IPS DF 6.9 (cell line): ENCODE data around the gene MSMB.

Experiments used
- DNase-seq: peaks from one replicate; pipeline ENCODE4 v3.0.0-alpha.2; 2013; ENCODE audit warnings: low read depth, low spot score
- H3K27ac ChIP-seq: one replicate; pipeline ENCODE4 v1.5.1; 2013; ENCODE audit warnings: low read length, control low read depth
- H3K27me3 ChIP-seq: 2 replicates; pipeline ENCODE4 v1.6.1; 2013; ENCODE audit warnings: mild to moderate bottlenecking, low read length; ENCODE audit not compliant: control insufficient read depth, insufficient read depth
- H3K36me3 ChIP-seq: 2 replicates; pipeline ENCODE4 v1.6.1; 2013; ENCODE audit warnings: low read length; ENCODE audit not compliant: control insufficient read depth, insufficient read depth
- H3K4me1 ChIP-seq: 2 replicates; pipeline ENCODE4 v1.6.1; 2013; ENCODE audit warnings: low read length; ENCODE audit not compliant: control insufficient read depth, insufficient read depth
- H3K4me3 ChIP-seq: 2 replicates; pipeline ENCODE4 v1.5.1; 2013; ENCODE audit warnings: mild to moderate bottlenecking, low read length
- H3K9me3 ChIP-seq: 2 replicates; pipeline ENCODE4 v1.6.1; 2013; ENCODE audit warnings: low read length, inconsistent platforms; ENCODE audit not compliant: control insufficient read depth, insufficient read depth
- WGBS: extraction: QIAGEN DNeasy Blood & Tissue Kit; methylation state at CpG from one replicate; pipeline ENCODE4 v1.1.7; 2013; ENCODE audit warnings: mixed read lengths, missing lambda C conversion rate; ENCODE audit not compliant: insufficient read length, insufficient coverage; 5-methylcytosine and 5-hydroxymethylcytosine counted together

The MSMB gene

GRCh38 chr10:46019569-46020343 lies 26.3 kb downstream of the MSMB start:
- Histone ChIP-seq H3K27me3 (no peaks in the 10 kb centered on the region), H3K4me3 (no peak overlapping the region), H3K9me3 (no peaks in the 10 kb centered on the region), H3K4me1 (no peaks in the 10 kb centered on the region), H3K36me3 (peaks cover 5% of the 10 kb centered on the region; the same call in 1 of the 2 replicates), H3K27ac (no peak overlapping the region)
- no CpG with 5 or more reads among the region's 7 CpGs for WGBS
- DNase-seq: no peak

GRCh38 chr10:46019177-46019528 lies 26.9 kb downstream of the MSMB start:
- no peaks in the 10 kb centered on the region for H3K9me3 ChIP-seq
- no peak overlapping the region for H3K4me3 ChIP-seq
- no peaks in the 10 kb centered on the region for H3K27me3 ChIP-seq
- DNase-seq: no peak
- H3K27ac ChIP-seq: no peak overlapping the region
- no CpG with 5 or more reads among the region's 3 CpGs for WGBS
- no peaks in the 10 kb centered on the region for H3K4me1 ChIP-seq
- peaks cover 7% of the 10 kb centered on the region; the same call in 1 of the 2 replicates for H3K36me3 ChIP-seq

GRCh38 chr10:46018453-46019176 lies 27.5 kb downstream of the MSMB start:
- Histone ChIP-seq H3K36me3 (peaks cover 7% of the 10 kb centered on the region; the same call in 1 of the 2 replicates), H3K4me1 (no peaks in the 10 kb centered on the region), H3K4me3 (no peak overlapping the region), H3K27me3 (no peaks in the 10 kb centered on the region), H3K9me3 (no peaks in the 10 kb centered on the region), H3K27ac (no peak overlapping the region)
- no CpG with 5 or more reads among the region's 2 CpGs for WGBS
- DNase-seq: no peak

- Histone ChIP-seq H3K4me1 (no peaks in the 10 kb centered on the region), H3K27me3 (no peaks in the 10 kb centered on the region), H3K9me3 (no peaks in the 10 kb centered on the region), H3K27ac (no peak overlapping the region), H3K36me3 (peaks cover 9% of the 10 kb centered on the region; the same call in 1 of the 2 replicates), H3K4me3 (no peak overlapping the region)
- DNase-seq: no peak
- WGBS: no CpG with 5 or more reads among the region's 2 CpGs
Measured at GRCh38 chr10:46017733-46018132, 28.3 kb downstream of the MSMB start.

- Histone ChIP-seq H3K9me3 (no peaks in the 10 kb centered on the region), H3K27ac (no peak overlapping the region), H3K4me3 (no peak overlapping the region), H3K4me1 (no peaks in the 10 kb centered on the region), H3K36me3 (peaks cover 10% of the 10 kb centered on the region; the same call in 1 of the 2 replicates), H3K27me3 (no peaks in the 10 kb centered on the region)
- WGBS: no CpG with 5 or more reads among the region's 1 CpG
- DNase-seq: no peak
Measured at GRCh38 chr10:46016811-46017210, 29.3 kb downstream of the MSMB start.

GRCh38 chr10:46016190-46016589 lies 29.9 kb downstream of the MSMB start:
- Histone ChIP-seq H3K4me1 (no peaks in the 10 kb centered on the region), H3K4me3 (no peak overlapping the region), H3K9me3 (no peaks in the 10 kb centered on the region), H3K36me3 (peaks cover 10% of the 10 kb centered on the region; the same call in 1 of the 2 replicates), H3K27ac (no peak overlapping the region), H3K27me3 (no peaks in the 10 kb centered on the region)
- no CpG with 5 or more reads among the region's 5 CpGs for WGBS
- no peak for DNase-seq

- no CpG with 5 or more reads among the region's 5 CpGs for WGBS
- Histone ChIP-seq H3K4me3 (no peak overlapping the region), H3K9me3 (no peaks in the 10 kb centered on the region), H3K27ac (no peak overlapping the region), H3K27me3 (no peaks in the 10 kb centered on the region), H3K36me3 (peaks cover 18% of the 10 kb centered on the region), H3K4me1 (no peaks in the 10 kb centered on the region)
- no peak for DNase-seq
Measured at GRCh38 chr10:46014683-46015405, 31.2 kb downstream of the MSMB start.

- no CpG with 5 or more reads among the region's 5 CpGs for WGBS
- no peak for DNase-seq
- H3K27ac ChIP-seq: no peak overlapping the region
- peaks cover 18% of the 10 kb centered on the region for H3K36me3 ChIP-seq
- H3K27me3 ChIP-seq: no peaks in the 10 kb centered on the region
- H3K4me1 ChIP-seq: no peaks in the 10 kb centered on the region
- no peak overlapping the region for H3K4me3 ChIP-seq
- H3K9me3 ChIP-seq: no peaks in the 10 kb centered on the region
Measured at GRCh38 chr10:46014206-46014605, 31.9 kb downstream of the MSMB start.

- Histone ChIP-seq H3K4me1 (no peaks in the 10 kb centered on the region), H3K4me3 (no peak overlapping the region), H3K27ac (no peak overlapping the region), H3K27me3 (no peaks in the 10 kb centered on the region), H3K36me3 (peaks cover 23% of the 10 kb centered on the region), H3K9me3 (no peaks in the 10 kb centered on the region)
- no peak for DNase-seq
- no CpG with 5 or more reads among the region's 3 CpGs for WGBS
Measured at GRCh38 chr10:46012746-46013145, 33.3 kb downstream of the MSMB start.

- Histone ChIP-seq H3K4me3 (no peak overlapping the region), H3K4me1 (no peaks in the 10 kb centered on the region), H3K36me3 (peaks cover 18% of the 10 kb centered on the region), H3K27ac (no peak overlapping the region), H3K9me3 (no peaks in the 10 kb centered on the region), H3K27me3 (no peaks in the 10 kb centered on the region)
- no CpG with 5 or more reads among the region's 3 CpGs for WGBS
- DNase-seq: no peak
Measured at GRCh38 chr10:46006219-46006618, 39.9 kb downstream of the MSMB start.
